CD4-positive, alpha-beta memory T cell (primary cell): Measurements from ENCODE around the gene PRR19. TPM values are rescaled to one million over a fixed set of nuclear protein-coding genes. Genes with fewer than 3 reads are reported as not detected.

Source experiments
- CTCF ChIA-PET: fragments of 350-600 bp; sonication (Branson Sonifier 250); formaldehyde crosslinking; loops from one replicate; lab custom pipeline; 2021; ENCODE audit warnings: inconsistent platforms; ENCODE audit not compliant: partially characterized antibody; lab: Charles Lee
- POLR2A ChIA-PET: fragments of 350-600 bp; sonication (Branson Sonifier 250); formaldehyde crosslinking; loops from one replicate; lab custom pipeline; 2021; ENCODE audit not compliant: partially characterized antibody; lab: Charles Lee
- DNase-seq, 5 donors: peaks; one replicate each; pipeline versions ENCODE4 v3.0.0 to v3.0.0-alpha.2; 2020 to 2022; ENCODE audit warnings: mixed read lengths in 1 of 5
- H3K27ac ChIP-seq: one replicate; pipeline ENCODE4 v1.7.0; 2013; ENCODE audit warnings: low read depth, low read length
- H3K27me3 ChIP-seq: 2 replicates; pipeline ENCODE4 v1.7.0; 2013; ENCODE audit warnings: mild to moderate bottlenecking, low read length, moderate library complexity; ENCODE audit not compliant: insufficient read depth
- H3K36me3 ChIP-seq: 2 replicates; pipeline ENCODE4 v1.7.0; 2013; ENCODE audit warnings: mild to moderate bottlenecking, low read length, moderate library complexity; ENCODE audit not compliant: insufficient read depth
- H3K4me1 ChIP-seq: 2 replicates; pipeline ENCODE4 v1.7.0; 2013; ENCODE audit warnings: mild to moderate bottlenecking, low read length, moderate library complexity; ENCODE audit not compliant: insufficient read depth
- H3K4me3 ChIP-seq, 2 donors: one replicate each; pipeline ENCODE4 v1.7.0; 2013; ENCODE audit warnings: low read length in 2 of 2, mild to moderate bottlenecking in 1 of 2
- H3K9me3 ChIP-seq, 2 donors: one replicate each; pipeline ENCODE4 v1.7.0; 2013; ENCODE audit warnings: low read length in 2 of 2, control low read depth in 1 of 2; ENCODE audit not compliant: control insufficient read depth in 1 of 2
- H3K27ac Mint-ChIP-seq, 7 donors: one replicate each; pipeline ENCODE4 v1.8.0; 2020 to 2021; ENCODE audit warnings: mixed read lengths in 7 of 7, mild to moderate bottlenecking in 6 of 7, inconsistent platforms in 3 of 7, moderate library complexity in 3 of 7
- H3K27me3 Mint-ChIP-seq, 2 donors: one replicate each; pipeline ENCODE4 v1.8.0; 2020 to 2021; ENCODE audit warnings: mixed read lengths in 2 of 2
- H3K36me3 Mint-ChIP-seq, 2 donors: one replicate each; pipeline ENCODE4 v1.8.0; 2020 to 2021; ENCODE audit warnings: mixed read lengths in 2 of 2, inconsistent platforms in 1 of 2, mild to moderate bottlenecking in 1 of 2
- H3K4me1 Mint-ChIP-seq, 4 donors: one replicate each; pipeline ENCODE4 v1.8.0; 2020 to 2021; ENCODE audit warnings: mixed read lengths in 4 of 4, mild to moderate bottlenecking in 1 of 4
- H3K4me3 Mint-ChIP-seq, 8 donors: one replicate each; pipeline ENCODE4 v1.8.0; 2020 to 2021; ENCODE audit warnings: mixed read lengths in 8 of 8, mild to moderate bottlenecking in 7 of 8, moderate library complexity in 6 of 8, inconsistent platforms in 3 of 8
- H3K9me3 Mint-ChIP-seq, 8 donors: one replicate each; pipeline ENCODE4 v1.8.0; 2020 to 2021; ENCODE audit warnings: mixed read lengths in 8 of 8, mild to moderate bottlenecking in 5 of 8, inconsistent platforms in 3 of 8, moderate library complexity in 1 of 8
- intact Hi-C: fragments of 100-400 bp; cut with micrococcal nuclease; formaldehyde crosslinking; loops from one replicate; pipeline ENCODE4 v1.15.1; 2023
- polyA plus RNA-seq, 2 donors: library from polyadenylated mRNA; unstranded; fragments of 300-500 nt; fragmentation: Illumina TruSeq; gene quantifications; one replicate each; pipeline ENCODE4 v1.2.3, GENCODE V29; 2021
- total RNA-seq, 2 experiments: library from RNA; stranded (reverse); gene quantifications; one replicate each; pipeline ENCODE4 v1.2.3, GENCODE V29; 2021

PRR19 gene
- total and polyA plus RNA-seq, 4 experiments from 2014 or later, result 0.28 to 0.85 (median 0.56) TPM

DNA sequence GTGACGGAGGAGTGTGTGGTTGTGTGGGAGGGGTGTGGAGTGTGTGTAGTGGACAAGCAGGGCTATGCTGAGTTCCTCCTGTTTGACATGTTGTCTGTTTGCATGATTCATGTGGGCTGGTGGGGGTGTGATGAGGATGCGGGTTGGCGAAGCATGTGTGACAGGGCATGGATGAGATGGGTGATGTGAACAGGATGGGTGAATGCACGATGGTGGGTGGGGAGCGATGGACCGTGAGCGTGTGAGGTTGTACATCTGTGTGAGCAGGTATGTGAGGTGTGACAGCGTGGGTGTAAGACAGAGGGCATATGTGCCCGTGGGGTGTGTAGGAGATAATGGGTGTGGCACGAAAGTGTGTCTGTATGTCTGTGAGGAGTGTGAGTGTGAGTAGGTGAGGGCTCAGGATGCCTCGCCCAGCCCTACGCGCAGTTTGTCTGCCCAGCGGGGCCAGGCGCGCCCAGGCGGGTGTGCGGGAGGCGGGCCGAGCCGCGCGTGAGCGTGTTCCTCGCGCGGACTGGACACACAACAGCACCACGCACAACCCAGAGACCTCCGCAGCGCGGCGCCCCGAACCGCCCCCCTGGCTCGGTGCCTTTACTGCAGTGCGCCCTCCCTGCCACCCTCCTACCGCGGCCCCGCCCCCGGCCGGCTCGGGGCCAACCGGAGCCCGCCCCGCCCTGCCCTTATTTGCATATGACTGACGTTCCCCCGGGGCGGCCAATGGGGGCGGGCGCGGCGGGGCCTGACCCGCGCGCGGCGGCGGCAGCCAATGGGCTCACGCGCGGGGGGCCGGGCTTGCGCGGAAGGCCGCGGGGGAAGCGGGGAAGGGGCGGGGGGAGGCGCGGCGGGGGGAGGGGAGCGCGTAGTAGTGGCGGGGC, 18.5 kb upstream of the PRR19 start:
- ChIA-PET CTCF (interaction anchor here (0.8 to 1.7 kb wide), 3 partner anchors 12 to 151 kb away, joined by 4 to 7 read pairs (median 4); partner anchors contain the start of gene POU2F2), POLR2A (interaction anchor here (0.7 to 9.3 kb wide), 17 partner anchors 8 to 207 kb away, joined by 3 to 139 read pairs (median 4); partner anchors contain the start of genes CIC, ERF, GSK3A and PAFAH1B3)
- Histone ChIP-seq H3K27ac (peak overlapping the region; percentile 77), H3K9me3 (no peaks in the 10 kb centered on the region), H3K36me3 (peaks cover 17% of the 10 kb centered on the region), H3K4me1 (peaks cover 54% of the 10 kb centered on the region), H3K4me3 (peak overlapping the region; percentile 1 to 60), H3K27me3 (no peaks in the 10 kb centered on the region)
- no peak overlapping the region for H3K27ac Mint-ChIP-seq
- H3K27me3 Mint-ChIP-seq, result no peaks in the 10 kb centered on the region
- DNase-seq, result peak; percentile 96 to 98 (median 97)
- peaks cover 0 to 25% of the 10 kb centered on the region in 2 donors for H3K36me3 Mint-ChIP-seq
- intact Hi-C loops, result loop anchor here (1.0 to 5.0 kb wide), 10 partner anchors 13 to 150 kb away; partner anchors contain the start of genes CIC, DEDD2, MEGF8 and PAFAH1B3
- peaks cover 32 to 37% (median 33%) of the 10 kb centered on the region in 4 donors for H3K4me1 Mint-ChIP-seq
- no peaks in the 10 kb centered on the region for H3K9me3 Mint-ChIP-seq
- no peak overlapping the region for H3K4me3 Mint-ChIP-seq

DNA sequence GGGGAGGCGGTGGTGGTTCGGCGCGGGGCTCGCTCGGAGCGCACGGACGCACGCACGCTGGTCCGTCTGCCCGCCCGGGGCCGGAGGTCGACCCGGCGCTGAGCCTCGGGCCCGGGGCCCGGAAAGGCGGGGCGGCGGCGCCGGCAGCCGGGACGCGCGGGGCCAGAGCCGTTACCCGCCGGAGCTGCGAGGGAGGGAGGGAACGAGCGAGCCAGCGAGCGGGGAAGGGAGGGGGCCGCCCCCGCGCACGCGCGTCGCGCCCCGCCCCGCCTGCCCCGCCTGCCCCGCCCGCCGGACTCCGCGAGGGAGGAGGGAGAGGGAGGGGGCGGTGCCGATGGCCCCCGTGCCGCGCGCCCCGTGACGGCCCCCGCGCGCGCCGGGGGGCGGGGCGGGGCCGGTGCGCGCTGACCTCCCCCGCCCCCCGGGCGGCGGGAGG, 17.8 kb upstream of the PRR19 start:
- Mint-ChIP-seq H3K9me3 (no peaks in the 10 kb centered on the region), H3K36me3 (peaks cover 0 to 32% of the 10 kb centered on the region in 2 donors), H3K27ac (no peak overlapping the region), H3K27me3 (no peaks in the 10 kb centered on the region), H3K4me1 (peaks cover 25 to 33% (median 29%) of the 10 kb centered on the region in 4 donors), H3K4me3 (no peak overlapping the region)
- Histone ChIP-seq H3K27ac (peak overlapping the region; percentile 40), H3K4me3 (no peak overlapping the region), H3K9me3 (no peaks in the 10 kb centered on the region), H3K27me3 (no peaks in the 10 kb centered on the region), H3K4me1 (peaks cover 48% of the 10 kb centered on the region), H3K36me3 (peaks cover 23% of the 10 kb centered on the region)
- ChIA-PET POLR2A (interaction anchor here (0.6 to 9.3 kb wide), 13 partner anchors 13 to 161 kb away, joined by 3 to 139 read pairs (median 4); partner anchors contain the start of genes CIC, DEDD2, ERF and GSK3A), CTCF (interaction anchor here (1.5 kb wide), 1 partner anchor 41 kb away, joined by 5 read pairs; no protein-coding TSS in a partner anchor)
- peak; percentile 84 to 93 (median 92) for DNase-seq
- intact Hi-C loops, result loop anchor here (2.0 to 5.0 kb wide), 3 partner anchors 19 to 113 kb away; partner anchors contain the start of genes PAFAH1B3 and PRR19

DNA sequence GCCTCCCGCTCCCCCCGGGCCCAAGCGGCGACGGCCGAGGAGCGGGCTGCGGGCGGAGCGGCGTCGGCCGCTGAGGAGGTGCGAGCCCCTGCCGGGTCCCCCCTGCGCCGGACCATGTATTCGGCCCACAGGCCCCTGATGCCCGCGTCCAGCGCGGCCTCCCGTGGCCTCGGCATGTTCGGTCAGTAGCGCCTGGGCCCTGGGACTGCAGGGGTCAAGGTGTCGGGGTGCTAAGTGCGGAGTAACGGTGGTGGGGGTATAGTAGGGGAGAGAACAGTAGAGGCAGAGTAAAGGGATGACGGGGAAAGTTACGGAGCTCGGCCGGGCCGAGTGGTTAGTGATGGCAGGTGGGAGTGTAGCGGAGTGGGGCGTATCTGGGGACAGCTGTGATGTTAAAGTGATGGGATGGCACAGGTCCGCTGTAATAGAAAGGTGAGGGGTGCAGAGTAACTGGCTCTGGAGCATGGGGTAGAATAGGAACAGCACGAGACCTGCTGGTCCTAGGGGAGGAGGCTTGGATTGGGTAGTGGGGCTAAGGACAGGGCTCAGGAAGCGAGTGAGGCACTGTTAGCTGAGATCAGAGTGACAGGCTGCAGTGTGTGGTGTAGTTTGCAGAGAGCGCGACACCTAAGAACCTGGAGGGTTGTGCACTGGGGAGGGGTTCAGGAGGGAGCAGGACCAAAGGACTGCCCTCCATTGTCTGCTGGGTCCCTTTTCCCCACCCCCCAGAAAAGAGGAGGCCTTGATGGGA, 17.2 kb upstream of the PRR19 start:
- H3K4me3 Mint-ChIP-seq, result peak overlapping the region; percentile 81 to 96 (median 92)
- CTCF ChIA-PET, result interaction anchor here (1.5 kb wide), 1 partner anchor 41 kb away, joined by 5 read pairs; no protein-coding TSS in a partner anchor

DNA sequence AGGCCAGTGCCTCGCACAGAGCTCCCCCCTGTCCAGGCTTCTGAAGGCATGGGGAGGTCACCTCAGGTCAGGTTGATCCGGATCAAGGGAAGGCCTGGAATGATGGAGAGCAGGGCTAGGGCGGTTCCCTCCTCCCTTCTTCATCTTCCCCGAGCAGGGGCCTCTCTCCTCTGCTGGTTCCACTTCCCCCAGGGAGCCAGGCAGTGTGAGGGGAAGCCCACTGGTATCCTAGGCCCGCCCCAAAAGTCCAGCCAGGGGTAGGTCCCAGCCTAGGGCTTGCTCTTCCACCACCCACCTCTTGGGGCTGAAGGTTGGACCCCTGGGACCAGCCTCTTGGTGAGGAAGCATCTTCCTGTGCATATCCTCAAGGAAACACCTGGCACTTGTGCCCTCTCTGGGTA, 16.4 kb upstream of the PRR19 start:
- Histone ChIP-seq H3K36me3 (peaks cover 37% of the 10 kb centered on the region), H3K27ac (peak overlapping the region; percentile 67), H3K4me3 (no peak overlapping the region), H3K27me3 (no peaks in the 10 kb centered on the region), H3K9me3 (no peaks in the 10 kb centered on the region), H3K4me1 (peaks cover 41% of the 10 kb centered on the region)
- CTCF ChIA-PET, result interaction anchor here (1.5 kb wide), 1 partner anchor 42 kb away, joined by 5 read pairs; no protein-coding TSS in a partner anchor
- POLR2A ChIA-PET, result interaction anchor here (0.9 to 9.3 kb wide), 7 partner anchors 11 to 104 kb away, joined by 3 to 139 read pairs (median 8); partner anchors contain the start of genes CIC, GSK3A, PAFAH1B3 and PRR19
- intact Hi-C loops, result loop anchor here (2.0 kb wide), 1 partner anchor 17 kb away; the partner anchor contains the start of genes PAFAH1B3 and PRR19
- peak in 1 of 5 donors; percentile 43 for DNase-seq
- H3K9me3 Mint-ChIP-seq, result no peaks in the 10 kb centered on the region
- peaks cover 18 to 26% (median 22%) of the 10 kb centered on the region in 4 donors for H3K4me1 Mint-ChIP-seq
- H3K27ac Mint-ChIP-seq, result peak overlapping the region in 6 of 7 donors; percentile 84 to 94 (median 93)
- no peaks in the 10 kb centered on the region for H3K27me3 Mint-ChIP-seq
- H3K36me3 Mint-ChIP-seq, result peaks cover 0 to 35% of the 10 kb centered on the region in 2 donors
- peak overlapping the region in 5 of 8 donors; percentile 8 to 96 (median 21) for H3K4me3 Mint-ChIP-seq

More for the DNA sequence above, 17.2 kb upstream of the PRR19 start:
- POLR2A ChIA-PET, result interaction anchor here (0.6 to 9.3 kb wide), 15 partner anchors 12 to 162 kb away, joined by 3 to 139 read pairs (median 4); partner anchors contain the start of genes CIC, DEDD2, ERF and GSK3A
- Mint-ChIP-seq H3K9me3 (no peaks in the 10 kb centered on the region), H3K27me3 (no peaks in the 10 kb centered on the region), H3K27ac (peak overlapping the region; percentile 86 to 96 (median 94)), H3K4me1 (peaks cover 19 to 26% (median 23%) of the 10 kb centered on the region in 4 donors), H3K36me3 (peaks cover 0 to 34% of the 10 kb centered on the region in 2 donors)
- Histone ChIP-seq H3K27me3 (no peaks in the 10 kb centered on the region), H3K4me1 (peaks cover 41% of the 10 kb centered on the region), H3K27ac (peak overlapping the region; percentile 67), H3K9me3 (no peaks in the 10 kb centered on the region), H3K4me3 (peak overlapping the region; percentile 63 to 69), H3K36me3 (peaks cover 30% of the 10 kb centered on the region)
- intact Hi-C loops, result loop anchor here (2.0 to 5.0 kb wide), 3 partner anchors 18 to 113 kb away; partner anchors contain the start of genes PAFAH1B3 and PRR19
- DNase-seq, result peak in 4 of 5 donors; percentile 31 to 49 (median 36)

DNA sequence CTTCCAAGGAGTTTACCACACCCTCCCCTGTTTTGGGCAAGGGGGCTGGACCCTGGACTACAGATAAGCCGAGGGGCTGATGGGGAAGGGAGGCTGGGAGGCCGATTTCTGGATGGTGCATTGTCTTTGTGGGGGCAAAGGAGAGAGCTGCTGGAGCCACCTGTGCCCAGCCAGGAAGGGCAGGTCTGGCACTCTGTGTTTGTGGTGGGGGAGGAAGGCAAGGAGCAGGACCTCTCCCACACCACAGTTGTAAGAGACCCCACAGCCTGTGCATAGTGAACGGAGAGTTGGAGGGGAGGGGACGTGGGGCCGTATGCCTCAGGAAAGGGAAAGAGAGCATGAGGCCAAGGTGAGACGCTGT, 16.0 kb upstream of the PRR19 start:
- H3K36me3 Mint-ChIP-seq, result peaks cover 0 to 35% of the 10 kb centered on the region in 2 donors
- H3K4me3 Mint-ChIP-seq, result peak overlapping the region in 4 of 8 donors; percentile 13 to 55 (median 21)
- intact Hi-C loops, result loop anchor here (2.0 kb wide), 1 partner anchor 17 kb away; the partner anchor contains the start of genes PAFAH1B3 and PRR19
- H3K27me3 ChIP-seq, result no peaks in the 10 kb centered on the region
- H3K27me3 Mint-ChIP-seq, result no peaks in the 10 kb centered on the region
- POLR2A ChIA-PET, result interaction anchor here (1.2 to 7.6 kb wide), 3 partner anchors 16 to 28 kb away, joined by 3 to 131 read pairs (median 13); partner anchors contain the start of genes CIC, PAFAH1B3 and PRR19
- no peak for DNase-seq
- H3K36me3 ChIP-seq, result peaks cover 39% of the 10 kb centered on the region
- no peaks in the 10 kb centered on the region for H3K9me3 Mint-ChIP-seq
- peaks cover 18 to 26% (median 22%) of the 10 kb centered on the region in 4 donors for H3K4me1 Mint-ChIP-seq
- no peak overlapping the region for H3K4me3 ChIP-seq
- no peaks in the 10 kb centered on the region for H3K9me3 ChIP-seq
- CTCF ChIA-PET, result no interaction called here
- peak overlapping the region; percentile 67 for H3K27ac ChIP-seq
- H3K4me1 ChIP-seq, result peaks cover 41% of the 10 kb centered on the region
- H3K27ac Mint-ChIP-seq, result peak overlapping the region; percentile 81 to 94 (median 90)

DNA sequence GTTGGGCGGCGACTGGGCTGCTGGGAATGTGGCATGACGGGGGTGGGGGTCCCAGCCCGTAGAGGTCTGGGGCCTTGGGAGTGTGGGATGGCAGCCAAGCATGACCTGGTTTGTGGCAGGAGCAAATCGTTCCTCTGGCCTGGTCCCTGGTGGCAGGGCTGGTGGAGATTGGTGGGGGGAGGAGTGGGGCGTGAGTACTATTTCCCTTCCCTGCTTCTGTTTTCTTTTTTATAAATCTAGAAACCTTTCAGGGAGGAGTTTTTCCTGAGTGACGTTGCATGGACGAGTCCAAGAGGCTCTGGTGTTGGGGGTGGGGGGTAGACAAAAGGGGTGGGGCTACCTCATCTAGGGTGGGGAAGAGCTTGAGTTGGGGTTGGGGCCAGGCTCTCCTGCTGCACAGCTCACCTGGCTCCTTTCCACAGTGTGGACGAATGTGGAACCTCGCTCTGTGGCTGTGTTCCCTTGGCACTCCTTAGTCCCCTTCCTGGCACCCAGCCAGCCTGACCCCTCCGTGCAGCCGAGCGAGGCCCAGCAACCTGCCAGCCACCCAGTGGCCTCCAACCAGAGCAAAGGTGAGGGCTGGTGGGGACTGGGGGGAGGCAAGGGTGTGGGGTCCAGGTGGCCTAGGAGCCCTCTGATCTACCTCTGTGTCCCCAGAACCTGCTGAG, 15.4 kb upstream of the PRR19 start:
- Histone ChIP-seq H3K4me1 (peaks cover 37% of the 10 kb centered on the region), H3K36me3 (peaks cover 39% of the 10 kb centered on the region), H3K9me3 (no peaks in the 10 kb centered on the region), H3K4me3 (no peak overlapping the region), H3K27me3 (no peaks in the 10 kb centered on the region), H3K27ac (peak overlapping the region; percentile 67)
- Mint-ChIP-seq H3K36me3 (peaks cover under 1 to 39% of the 10 kb centered on the region in 2 donors), H3K27ac (peak overlapping the region in 6 of 7 donors; percentile 84 to 94 (median 88)), H3K9me3 (no peaks in the 10 kb centered on the region), H3K4me1 (peaks cover 21 to 24% (median 22%) of the 10 kb centered on the region in 4 donors), H3K27me3 (no peaks in the 10 kb centered on the region), H3K4me3 (peak overlapping the region in 2 of 8 donors; percentile 17 to 32)
- intact Hi-C loops, result no loop called here
- ChIA-PET CTCF (no interaction called here), POLR2A (no interaction called here)
- DNase-seq, result peak in 1 of 5 donors; percentile 35
